Sigmoid colon (tissue), 4 donors: ENCODE data around the gene ASPSCR1.

ENCODE experiments used
- CTCF ChIP-seq, 4 experiments: fragments of 450-650 bp in 3 of 4; fragments of 200-600 bp in 1 of 4; IDR thresholded peaks; one replicate each; pipeline ENCODE4 v1.5.1; 2016 to 2019; ENCODE audit warnings: antibody characterized with exemption in 4 of 4, mild to moderate bottlenecking in 3 of 4, moderate library complexity in 2 of 4
- EP300 ChIP-seq, 4 donors: sonication (generic); formaldehyde crosslinking; IDR thresholded peaks; one replicate each; pipeline ENCODE4 v1.6.1; 2017; ENCODE audit warnings: antibody characterized with exemption in 4 of 4

DNA sequence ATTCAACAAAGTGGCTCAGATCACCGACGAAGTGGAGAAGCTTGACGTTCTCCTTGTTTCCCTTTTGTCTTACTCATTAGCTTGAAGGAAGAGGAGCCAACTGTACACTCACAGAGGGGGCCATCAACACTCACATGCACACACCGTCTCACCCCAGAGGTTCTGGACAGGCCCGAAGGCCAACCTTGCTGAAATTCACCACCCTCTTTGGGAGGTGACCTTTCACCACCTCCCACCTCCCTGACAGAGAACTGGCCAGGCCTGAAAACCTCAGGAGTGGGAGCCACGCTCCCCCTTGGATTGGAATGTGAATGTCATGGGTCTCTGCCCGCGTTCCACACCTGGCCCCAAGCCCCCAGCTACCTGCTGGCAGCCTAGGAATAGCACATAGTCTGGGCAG, 58.1 kb downstream of the ASPSCR1 start:
- TF ChIP-seq CTCF (IDR thresholded peaks at IDR 0.05) (no peak), EP300 (IDR thresholded peaks at IDR 0.05) (no peak)
